GM23338 (cell line): Measurements from ENCODE around the gene FRMD1. TPM values are rescaled to one million over a fixed set of nuclear protein-coding genes. Genes with fewer than 3 reads are reported as not detected.
A peak's percentile ranks its signal among the peaks of the same experiment; 100 is the strongest.

Experiments
- ATAC-seq: fragments of 200-7000 bp; cut with Tn5 transposase; 3 replicates; pipeline ENCODE4 v1.9.1; 2020
- DNase-seq: peaks from one replicate; pipeline ENCODE4 v3.0.0-alpha.2; 2015; ENCODE audit warnings: low spot score
- H2AFZ ChIP-seq: fragments of 200-600 bp; sonication (generic); 2 replicates; pipeline ENCODE4 v1.8.0; 2016; ENCODE audit warnings: antibody characterized with exemption, mild to moderate bottlenecking, moderate library complexity
- H3F3A ChIP-seq: fragments of 200-600 bp; sonication (generic); replicated peaks from 2 replicates; pipeline ENCODE4 v1.8.0; 2017; ENCODE audit warnings: antibody characterized with exemption, mixed run types, low read depth
- H3K27ac ChIP-seq: fragments of 200-600 bp; sonication (generic); 2 replicates; pipeline ENCODE4 v1.6.1; 2016; ENCODE audit warnings: low read depth
- H3K27me3 ChIP-seq: fragments of 200-600 bp; sonication (generic); 2 replicates; pipeline ENCODE4 v1.8.0; 2016; ENCODE audit warnings: mild to moderate bottlenecking, mixed run types, moderate library complexity; ENCODE audit not compliant: insufficient read depth
- H3K36me3 ChIP-seq: fragments of 200-600 bp; sonication (generic); 2 replicates; pipeline ENCODE4 v1.8.0; 2016; ENCODE audit warnings: mild to moderate bottlenecking; ENCODE audit not compliant: insufficient read depth
- H3K4me1 ChIP-seq: fragments of 200-600 bp; sonication (generic); 2 replicates; pipeline ENCODE4 v1.8.0; 2016; ENCODE audit warnings: mild to moderate bottlenecking, moderate library complexity; ENCODE audit not compliant: insufficient read depth
- H3K4me2 ChIP-seq: fragments of 200-600 bp; sonication (generic); 2 replicates; pipeline ENCODE4 v1.7.1; 2017; ENCODE audit warnings: mixed run types
- H3K4me3 ChIP-seq: fragments of 200-600 bp; sonication (generic); 2 replicates; pipeline ENCODE4 v1.6.1; 2016; ENCODE audit warnings: mixed run types
- H3K79me2 ChIP-seq: fragments of 200-600 bp; sonication (generic); replicated peaks from 2 replicates; pipeline ENCODE4 v1.8.0; 2017; ENCODE audit warnings: mild to moderate bottlenecking; ENCODE audit not compliant: insufficient read depth
- H3K9me2 ChIP-seq: fragments of 200-600 bp; sonication (generic); 2 replicates; pipeline ENCODE4 v1.8.0; 2017; ENCODE audit not compliant: insufficient read depth
- H4K20me1 ChIP-seq: fragments of 200-600 bp; sonication (generic); replicated peaks from 2 replicates; pipeline ENCODE4 v1.8.0; 2017; ENCODE audit warnings: mild to moderate bottlenecking; ENCODE audit not compliant: insufficient read depth
- H3K27ac Mint-ChIP-seq: 2 replicates; pipeline ENCODE4 v1.8.0; 2020; ENCODE audit warnings: inconsistent platforms, mild to moderate bottlenecking, moderate library complexity, mixed read lengths
- H3K27me3 Mint-ChIP-seq: 3 replicates; pipeline ENCODE4 v1.8.0; 2022; ENCODE audit warnings: low read depth, mild to moderate bottlenecking, moderate library complexity, mixed read lengths, inconsistent platforms; ENCODE audit not compliant: insufficient read depth, poor library complexity
- H3K36me3 Mint-ChIP-seq: 3 replicates; pipeline ENCODE4 v1.8.0; 2021; ENCODE audit warnings: low read depth, mild to moderate bottlenecking, inconsistent platforms, moderate library complexity, mixed read lengths
- H3K4me1 Mint-ChIP-seq: 3 replicates; pipeline ENCODE4 v1.8.0; 2020; ENCODE audit warnings: mild to moderate bottlenecking, inconsistent platforms, mixed read lengths
- H3K4me3 Mint-ChIP-seq: 3 replicates; pipeline ENCODE4 v1.8.0; 2021; ENCODE audit warnings: moderate library complexity, mild to moderate bottlenecking, inconsistent platforms, mixed read lengths
- H3K9me3 Mint-ChIP-seq: 3 replicates; pipeline ENCODE4 v1.8.0; 2020; ENCODE audit warnings: moderate library complexity, mild to moderate bottlenecking, inconsistent platforms, mixed read lengths
- CREB1 ChIP-seq: fragments of 250-450 bp; sonication (Bioruptor Pico); IDR thresholded peaks from 2 replicates; pipeline ENCODE4 v1.5.0; 2020; ENCODE audit warnings: low read depth, mild to moderate bottlenecking, moderate library complexity
- CTCF ChIP-seq, 2 experiments: fragments of 200-600 bp in 1 of 2; sonication (generic) in 1 of 2; conservative IDR thresholded peaks; 2 replicates each; pipeline versions ENCODE4 v1.5.1 to v1.6.1; 2016 to 2017; ENCODE audit warnings: antibody characterized with exemption in 2 of 2, low read depth in 2 of 2, mild to moderate bottlenecking in 2 of 2, moderate library complexity in 1 of 2
- JUNB ChIP-seq: IDR thresholded peaks from one replicate; pipeline ENCODE4 v1.6.1; 2016; ENCODE audit warnings: antibody characterized with exemption; ENCODE audit not compliant: unreplicated experiment
- POLR2AphosphoS5 ChIP-seq: IDR thresholded peaks from 2 replicates; pipeline ENCODE4 v1.6.1; 2016; ENCODE audit warnings: antibody characterized with exemption, low read depth
- REST ChIP-seq: IDR thresholded peaks from one replicate; pipeline ENCODE4 v1.6.1; 2018; ENCODE audit warnings: antibody characterized with exemption; ENCODE audit not compliant: unreplicated experiment
- STAT1 ChIP-seq: IDR thresholded peaks from one replicate; pipeline ENCODE4 v1.6.1; 2016; ENCODE audit warnings: antibody characterized with exemption; ENCODE audit not compliant: unreplicated experiment
- ZNF331 ChIP-seq: fragments of 250-450 bp; sonication (Bioruptor Pico); IDR thresholded peaks from 2 replicates; pipeline ENCODE4 v1.5.0; 2020; ENCODE audit warnings: low read depth, mild to moderate bottlenecking, moderate library complexity
- ZNF462 ChIP-seq: fragments of 250-450 bp; sonication (Bioruptor Pico); IDR thresholded peaks from 2 replicates; pipeline ENCODE4 v1.5.0; 2020; ENCODE audit warnings: mild to moderate bottlenecking, moderate library complexity
- polyA plus RNA-seq: library from polyadenylated mRNA; unstranded; fragments of >200 nt; fragmentation: Nextera tagmentation; extraction: Ambion mirVana; gene quantifications from 2 replicates; pipeline ENCODE4 v1.2.1, GENCODE V29; 2016
- total RNA-seq: library from RNA; depleted of rRNA; stranded (reverse); fragments of >200 nt; shearing (Covaris generic); gene quantifications from 2 replicates; pipeline ENCODE4 v1.2.3, GENCODE V29; 2014

Gene FRMD1
- total and polyA plus RNA-seq, 2 experiments from 2014 or later = 1.0 to 2.0 TPM

GRCh38 chr6:168100803-168101589 is 22.0 kb upstream of the FRMD1 start:
- no peaks in the 10 kb centered on the region for H4K20me1 ChIP-seq
- DNase-seq = no peak
- H3K79me2 ChIP-seq = no peaks in the 10 kb centered on the region
- TF ChIP-seq POLR2AphosphoS5 (no peak), JUNB (no peak), ZNF462 (CRISPR knock-in tag) (no peak)
- no peak overlapping the region for H3K27ac ChIP-seq
- H2AFZ ChIP-seq = no peak overlapping the region; the same call in 1 of the 2 replicates
- Mint-ChIP-seq H3K4me3 (no peak overlapping the region), H3K9me3 (no peaks in the 10 kb centered on the region), H3K27me3 (peaks cover 36% of the 10 kb centered on the region), H3K4me1 (peaks cover 49% of the 10 kb centered on the region), H3K27ac (no peak overlapping the region), H3K36me3 (no peaks in the 10 kb centered on the region)
- H3K27me3 ChIP-seq = peaks cover 34% of the 10 kb centered on the region
- H3K36me3 ChIP-seq = no peaks in the 10 kb centered on the region
- H3K4me3 ChIP-seq = peak overlapping the region; percentile 52
- H3K4me2 ChIP-seq = peak overlapping the region; percentile 80; the same call in 1 of the 2 replicates
- H3K9me2 ChIP-seq = no peaks in the 10 kb centered on the region
- H3K4me1 ChIP-seq = peaks cover 11% of the 10 kb centered on the region
- peak; percentile 13 for ATAC-seq
- H3F3A ChIP-seq = no peaks in the 10 kb centered on the region

- no peak overlapping the region for H3K4me3 Mint-ChIP-seq
- TF ChIP-seq CREB1 (CRISPR knock-in tag) (no peak), CTCF (conservative IDR thresholded peaks at IDR 0.05; ENCODE audit: low read depth in 2 of 2) (no peak), REST (no peak), STAT1 (no peak), JUNB (no peak), ZNF331 (CRISPR knock-in tag) (no peak)
These were observed 21.2 kb upstream of the FRMD1 start for GRCh38 chr6:168100011-168100802.

More at GRCh38 chr6:168100011-168100802, 21.2 kb upstream of the FRMD1 start:
- no peak overlapping the region for H3K4me3 ChIP-seq
- H3K27ac ChIP-seq = no peak overlapping the region
- no peak for ATAC-seq
- H3K36me3 Mint-ChIP-seq = no peaks in the 10 kb centered on the region
- peaks cover 36% of the 10 kb centered on the region for H3K27me3 Mint-ChIP-seq
- no peak overlapping the region for H2AFZ ChIP-seq
- H3K27me3 ChIP-seq = peaks cover 34% of the 10 kb centered on the region
- peaks cover 11% of the 10 kb centered on the region for H3K4me1 ChIP-seq
- DNase-seq = no peak
- no peak overlapping the region for H3K27ac Mint-ChIP-seq
- H3K4me1 Mint-ChIP-seq = peaks cover 52% of the 10 kb centered on the region
- H3K4me2 ChIP-seq = no peak overlapping the region
- H3K79me2 ChIP-seq = no peaks in the 10 kb centered on the region
- no peaks in the 10 kb centered on the region for H3K9me3 Mint-ChIP-seq
- H3K36me3 ChIP-seq = no peaks in the 10 kb centered on the region
- H4K20me1 ChIP-seq = no peaks in the 10 kb centered on the region
- H3F3A ChIP-seq = no peaks in the 10 kb centered on the region
- H3K9me2 ChIP-seq = no peaks in the 10 kb centered on the region
